ENCODE measurements around the gene PRXL2B.
"Not testable (repeated sequence)": the region's sequence is repeated elsewhere in the genome, so short reads cannot be mapped to it uniquely, and the experiment has no call there.

PRXL2B gene

GRCh38 chr1:2586154-2587070 lies at the start of gene PRXL2B:
Gene PRXL2B, plus strand, starts transcription at chr1:2586777. Its CDS starts 109 bp downstream, at chr1:2586886.
- peak; percentile 98 for DNase-seq (ENCODE audit: low spot score)

GRCh38 chr1:2537784-2538115 lies 48.8 kb upstream of the PRXL2B start:
- no peak for DNase-seq (ENCODE audit: low spot score)

GRCh38 chr1:2538376-2538775 lies 48.2 kb upstream of the PRXL2B start:
- no peak for DNase-seq (ENCODE audit: low spot score)

- DNase-seq (ENCODE audit: low spot score) = no peak
Observed at GRCh38 chr1:2538872-2539271, 47.7 kb upstream of the PRXL2B start.

GRCh38 chr1:2539312-2539907 lies 47.2 kb upstream of the PRXL2B start:
- no peak for DNase-seq (ENCODE audit: low spot score)

GRCh38 chr1:2540816-2541492 lies 45.6 kb upstream of the PRXL2B start:
- DNase-seq (ENCODE audit: low spot score) = no peak

GRCh38 chr1:2541619-2542245 lies 44.8 kb upstream of the PRXL2B start:
- DNase-seq (ENCODE audit: low spot score) = no peak

GRCh38 chr1:2542246-2542915 lies 44.2 kb upstream of the PRXL2B start:
- no peak for DNase-seq (ENCODE audit: low spot score)

- no peak for DNase-seq (ENCODE audit: low spot score)
Observed at GRCh38 chr1:2543543-2544092, 43.0 kb upstream of the PRXL2B start.

GRCh38 chr1:2544093-2544874 lies 42.3 kb upstream of the PRXL2B start:
- no peak for DNase-seq (ENCODE audit: low spot score)

- DNase-seq (ENCODE audit: low spot score) = no peak
Observed at GRCh38 chr1:2544875-2545640, 41.5 kb upstream of the PRXL2B start.

- peak; percentile 94 for DNase-seq (ENCODE audit: low spot score)
Observed at GRCh38 chr1:2545754-2546514, 40.6 kb upstream of the PRXL2B start.

GRCh38 chr1:2546515-2547209 lies 39.9 kb upstream of the PRXL2B start:
- peak; percentile 84 for DNase-seq (ENCODE audit: low spot score)

- DNase-seq (ENCODE audit: low spot score) = peak; percentile 20
Observed at GRCh38 chr1:2547210-2548067, 39.1 kb upstream of the PRXL2B start.

GRCh38 chr1:2548068-2548589 lies 38.4 kb upstream of the PRXL2B start:
- DNase-seq (ENCODE audit: low spot score) = peak; percentile 57

GRCh38 chr1:2549367-2550029 lies 37.1 kb upstream of the PRXL2B start:
- DNase-seq (ENCODE audit: low spot score) = not testable (repeated sequence)
